ENCODE measurements around the gene NHP2. TPM values are rescaled to one million over a fixed set of nuclear protein-coding genes. Genes with fewer than 3 reads are reported as not detected.

The NHP2 gene
- total RNA-seq = 100 to 1,000 TPM; 132 to 208 TPM
- 105 TPM for polyA plus RNA-seq (ENCODE audit: insufficient read depth, low read depth, low replicate concordance)
- long read RNA-seq, donor 1, transcript NHP2-201 (4 exons, 865 nt) = major isoform, 97 of 106 reads
- long read RNA-seq, donor 1, transcript NHP2-202 (3 exons, 599 nt) = minor isoform, 6 of 106 reads
- long read RNA-seq, donor 1, partial matches to known transcripts = 0 of 106 reads
- long read RNA-seq, donor 1, other reads (novel, unspliced or antisense) = 0 of 106 reads
- long read RNA-seq, donor 2, transcript NHP2-201 (4 exons, 865 nt) = major isoform, 67 of 72 reads
- long read RNA-seq, donor 2, partial matches to known transcripts = 0 of 72 reads
- long read RNA-seq, donor 2, other reads (novel, unspliced or antisense) = 0 of 72 reads

GRCh38 chr5:178153530-178154340 is at the start of gene NHP2:
Gene NHP2 (minus strand): TSS chr5:178153885. CDS start chr5:178153817, 68 bp downstream.
- TF ChIP-seq CTCF (IDR thresholded peaks at IDR 0.05) (no peak), POLR2A (IDR thresholded peaks at IDR 0.05) (no peak)
- Histone ChIP-seq H3K9me3 (no peaks in the 10 kb centered on the region), H3K27me3 (no peaks in the 10 kb centered on the region), H3K36me3 (ENCODE audit: low read depth, missing control alignments) (no peaks in the 10 kb centered on the region), H3K4me1 (peaks cover 11% of the 10 kb centered on the region), H3K27ac (peak within 1 kb of the TSS; percentile 32 to 60), H3K4me3 (peak within 1 kb of the TSS; percentile 79 to 81)
- peak; percentile 99 for DNase-seq
- 0 to 1% methylated on average over 30 to 68 of the region's 68 CpGs for WGBS, 2 donors
- intact Hi-C loops (cut with DNase I; ENCODE audit: low total_unique reads) = no loop called here

DNA sequence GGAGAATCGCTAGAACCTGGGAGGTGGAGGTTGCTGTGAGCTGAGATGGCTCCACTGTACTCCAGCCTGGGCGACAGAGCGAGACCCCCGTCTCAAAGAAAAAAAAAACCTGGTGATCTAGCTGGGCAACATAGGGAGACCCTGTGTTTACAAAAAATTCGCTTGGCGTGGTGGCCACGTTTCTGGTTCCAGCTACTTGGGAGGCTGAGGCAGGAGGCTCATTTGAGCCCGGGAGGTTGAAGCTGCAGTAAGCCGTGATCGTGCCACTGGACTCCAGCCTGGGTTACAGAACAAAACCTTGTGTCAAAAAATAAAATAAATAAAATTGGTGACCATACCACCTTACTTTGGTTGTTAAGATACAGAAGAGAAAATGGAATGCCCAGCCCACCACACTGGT is 48.9 kb upstream of the NHP2 start:
- Histone ChIP-seq H3K27ac (no peak overlapping the region), H3K9me3 (no peaks in the 10 kb centered on the region), H3K27me3 (no peaks in the 10 kb centered on the region), H3K4me3 (no peak overlapping the region), H3K36me3 (ENCODE audit: low read depth, missing control alignments) (no peaks in the 10 kb centered on the region), H3K4me1 (peaks cover 20% of the 10 kb centered on the region)
- no peak for TF ChIP-seq CTCF (IDR thresholded peaks at IDR 0.05)
- TF ChIP-seq POLR2A (IDR thresholded peaks at IDR 0.05) = no peak
- 89 to 96% methylated on average over 7 to 10 of the region's 10 CpGs for WGBS, 2 donors
- no peak for DNase-seq
- intact Hi-C loops (cut with DNase I; ENCODE audit: low total_unique reads) = no loop called here

GRCh38 chr5:178201927-178202235 is 48.2 kb upstream of the NHP2 start:
- 50 to 63% methylated on average over 1 to 2 of the region's 2 CpGs for WGBS, 2 donors
- DNase-seq = no peak
- intact Hi-C loops (cut with DNase I; ENCODE audit: low total_unique reads) = no loop called here
- no peaks in the 10 kb centered on the region for H3K27me3 ChIP-seq
- no peak for TF ChIP-seq POLR2A (IDR thresholded peaks at IDR 0.05)
- TF ChIP-seq CTCF (IDR thresholded peaks at IDR 0.05) = no peak
- H3K27ac ChIP-seq = no peak overlapping the region
- no peaks in the 10 kb centered on the region for H3K36me3 ChIP-seq (ENCODE audit: low read depth, missing control alignments)
- no peak overlapping the region for H3K4me3 ChIP-seq
- peaks cover 15% of the 10 kb centered on the region for H3K4me1 ChIP-seq
- H3K9me3 ChIP-seq = no peaks in the 10 kb centered on the region

DNA sequence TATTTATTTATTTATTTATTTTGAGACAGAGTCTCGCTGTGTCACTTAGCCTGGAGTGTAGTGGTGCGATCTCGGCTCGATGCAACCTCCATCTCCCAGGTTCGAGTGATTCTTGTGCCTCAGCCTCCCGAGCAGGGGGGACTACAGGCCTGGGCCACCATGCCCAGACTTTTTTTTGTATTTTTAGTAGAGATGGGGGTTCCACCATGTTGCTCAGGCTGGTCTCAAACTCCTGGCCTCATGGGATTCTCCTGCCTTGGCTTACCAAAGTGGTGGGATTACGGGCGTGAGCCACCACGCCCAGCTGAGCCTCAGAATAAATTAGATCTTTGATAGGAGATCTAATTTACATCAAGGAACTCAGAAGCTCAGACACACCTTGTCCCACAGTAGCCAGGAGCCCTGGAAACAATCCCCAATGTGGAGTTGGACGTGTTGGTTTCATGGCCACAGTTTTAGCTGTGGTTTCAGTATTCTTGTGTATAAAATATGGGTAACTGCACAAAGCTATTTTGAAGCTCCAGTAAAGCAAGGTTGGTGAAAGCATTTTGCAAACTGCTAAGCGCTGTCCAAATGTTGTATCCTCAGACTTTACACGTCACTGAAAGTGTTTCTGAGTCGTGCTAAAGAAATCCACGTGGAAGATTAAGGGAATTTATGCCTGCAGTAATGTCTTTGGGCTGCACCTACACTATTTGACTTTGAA is 47.7 kb upstream of the NHP2 start:
- no peak for TF ChIP-seq CTCF (IDR thresholded peaks at IDR 0.05)
- TF ChIP-seq POLR2A (IDR thresholded peaks at IDR 0.05) = no peak
- Histone ChIP-seq H3K27ac (no peak overlapping the region), H3K36me3 (ENCODE audit: low read depth, missing control alignments) (no peaks in the 10 kb centered on the region), H3K27me3 (no peaks in the 10 kb centered on the region), H3K9me3 (no peaks in the 10 kb centered on the region), H3K4me1 (peaks cover 10% of the 10 kb centered on the region), H3K4me3 (no peak overlapping the region)
- no peak for DNase-seq
- intact Hi-C loops (cut with DNase I; ENCODE audit: low total_unique reads) = no loop called here
- 81 to 91% methylated on average over 14 of the region's 14 CpGs for WGBS, 2 donors
